Measurements from ENCODE around the gene RFX1. TPM values are rescaled to one million over a fixed set of nuclear protein-coding genes. Genes with fewer than 3 reads are reported as not detected.
"Not testable (repeated sequence)": the region's sequence is repeated elsewhere in the genome, so short reads cannot be mapped to it uniquely, and the experiment has no call there.

Gene RFX1
- total RNA-seq, 1 experiment from 2014 or later: 20.4 TPM

GRCh38 chr19:14051980-14052379 is 45.9 kb upstream of the RFX1 start:
- POLR2A ChIA-PET: no interaction called here

GRCh38 chr19:14050961-14051360 is 44.8 kb upstream of the RFX1 start:
- CTCF ChIA-PET: interaction anchor here (1.0 to 11.1 kb wide), 4 partner anchors 8 to 21 kb away, joined by 3 to 187 read pairs (median 8); partner anchors contain the start of genes IL27RA, MISP3 and PALM3
- POLR2A ChIA-PET; DNase-seq (ENCODE audit: low spot score): not testable (repeated sequence)

More at GRCh38 chr19:14051980-14052379, 45.9 kb upstream of the RFX1 start:
- peaks cover 6% of the 10 kb centered on the region; the same call in 1 of the 2 replicates for H3K27me3 Mint-ChIP-seq (ENCODE audit: low read depth)
- H3K4me1 Mint-ChIP-seq: peaks cover 3% of the 10 kb centered on the region; the same call in 1 of the 2 replicates
- peaks cover 10% of the 10 kb centered on the region for H3K36me3 Mint-ChIP-seq
- ATAC-seq (no peak), DNase-seq (ENCODE audit: low spot score) (no peak)
- H3K27ac Mint-ChIP-seq: no peak overlapping the region
- no peaks in the 10 kb centered on the region for H3K9me3 Mint-ChIP-seq
- no peak for TF ChIP-seq OVOL2 (CRISPR knock-in tag; IDR thresholded peaks at IDR 0.05; ENCODE audit: borderline replicate concordance)
- TF ChIP-seq FOXP4 (CRISPR knock-in tag; IDR thresholded peaks at IDR 0.05): no peak
- no peak for TF ChIP-seq GTF2I (CRISPR knock-in tag; conservative IDR thresholded peaks at IDR 0.05)
- TF ChIP-seq TEAD1 (CRISPR knock-in tag; IDR thresholded peaks at IDR 0.05): no peak
- no peak for TF ChIP-seq IRF1 (CRISPR knock-in tag; IDR thresholded peaks at IDR 0.05)
- TF ChIP-seq TCF7 (CRISPR knock-in tag; IDR thresholded peaks at IDR 0.05; ENCODE audit: low read depth): no peak
- TF ChIP-seq E2F1 (CRISPR knock-in tag; IDR thresholded peaks at IDR 0.05): no peak
- no peak for TF ChIP-seq ZNF281 (CRISPR knock-in tag; IDR thresholded peaks at IDR 0.05)
- TF ChIP-seq TP53 (CRISPR knock-in tag; IDR thresholded peaks at IDR 0.05): no peak
- CTCF ChIA-PET: interaction anchor here (1.0 kb wide), 1 partner anchor 9 kb away, joined by 3 read pairs; no protein-coding TSS in a partner anchor
- H3K4me3 Mint-ChIP-seq: no peak overlapping the region

GRCh38 chr19:14050512-14050911 is 44.4 kb upstream of the RFX1 start:
- CTCF ChIA-PET: interaction anchor here (0.7 to 11.1 kb wide), 4 partner anchors 9 to 29 kb away, joined by 3 to 187 read pairs (median 8); partner anchors contain the start of genes IL27RA, MISP3 and PALM3
- Mint-ChIP-seq H3K4me1 (no peaks in the 10 kb centered on the region), H3K4me3 (no peak overlapping the region), H3K27ac (no peak overlapping the region), H3K9me3 (no peaks in the 10 kb centered on the region), H3K36me3 (peaks cover 10% of the 10 kb centered on the region), H3K27me3 (ENCODE audit: low read depth) (no peaks in the 10 kb centered on the region)
- no peak for ATAC-seq
- DNase-seq (ENCODE audit: low spot score): no peak
- POLR2A ChIA-PET: interaction anchor here (0.6 kb wide), 1 partner anchor 11 kb away, joined by 3 read pairs; no protein-coding TSS in a partner anchor
- TF ChIP-seq GABPB1 (CRISPR knock-in tag; IDR thresholded peaks at IDR 0.05): no peak
- no peak for TF ChIP-seq ELF4 (CRISPR knock-in tag; IDR thresholded peaks at IDR 0.05; ENCODE audit: low read depth)
- no peak for TF ChIP-seq ZBTB21 (CRISPR knock-in tag; IDR thresholded peaks at IDR 0.05; ENCODE audit: borderline replicate concordance)
- TF ChIP-seq ZNF281 (CRISPR knock-in tag; IDR thresholded peaks at IDR 0.05): no peak
- TF ChIP-seq E2F5 (CRISPR knock-in tag; IDR thresholded peaks at IDR 0.05): no peak
- TF ChIP-seq OVOL2 (CRISPR knock-in tag; IDR thresholded peaks at IDR 0.05; ENCODE audit: borderline replicate concordance): no peak
- TF ChIP-seq IRF1 (CRISPR knock-in tag; IDR thresholded peaks at IDR 0.05): no peak
- TF ChIP-seq ZNF671 (CRISPR knock-in tag; IDR thresholded peaks at IDR 0.05): no peak
- TF ChIP-seq NFATC4 (CRISPR knock-in tag; IDR thresholded peaks at IDR 0.05): no peak
- no peak for TF ChIP-seq TEAD1 (CRISPR knock-in tag; IDR thresholded peaks at IDR 0.05)
- no peak for TF ChIP-seq GRHL2 (CRISPR knock-in tag; IDR thresholded peaks at IDR 0.05; ENCODE audit: insufficient replicate concordance, severe bottlenecking)
- TF ChIP-seq ZMAT4 (CRISPR knock-in tag; IDR thresholded peaks at IDR 0.05): no peak
- TF ChIP-seq MXD4 (CRISPR knock-in tag; IDR thresholded peaks at IDR 0.05; ENCODE audit: borderline replicate concordance): no peak
- no peak for TF ChIP-seq SOX15 (CRISPR knock-in tag; IDR thresholded peaks at IDR 0.05)

More at GRCh38 chr19:14050961-14051360, 44.8 kb upstream of the RFX1 start:
- H3K27ac Mint-ChIP-seq; H3K27me3 Mint-ChIP-seq (ENCODE audit: low read depth); H3K4me1 Mint-ChIP-seq; H3K4me3 Mint-ChIP-seq; H3K36me3 Mint-ChIP-seq; ATAC-seq; H3K9me3 Mint-ChIP-seq: not testable (repeated sequence)
- peak; percentile 82 for TF ChIP-seq ZNF121 (CRISPR knock-in tag; IDR thresholded peaks at IDR 0.05)
